IgD-negative memory B cell (primary cell): ENCODE data around the gene FLOT2. TPM values are rescaled to one million over a fixed set of nuclear protein-coding genes. Genes with fewer than 3 reads are reported as not detected.
"Not testable (repeated sequence)": the region's sequence is repeated elsewhere in the genome, so short reads cannot be mapped to it uniquely, and the experiment has no call there.

Source experiments
- H3K27ac Mint-ChIP-seq, 3 donors: one replicate each; pipeline ENCODE4 v1.8.0; 2020 to 2022; ENCODE audit warnings: mild to moderate bottlenecking in 3 of 3, mixed read lengths in 3 of 3, moderate library complexity in 1 of 3
- H3K27me3 Mint-ChIP-seq: one replicate; pipeline ENCODE4 v1.8.0; 2021; ENCODE audit warnings: mixed read lengths
- H3K36me3 Mint-ChIP-seq: one replicate; pipeline ENCODE4 v1.8.0; 2020; ENCODE audit warnings: mild to moderate bottlenecking, mixed read lengths
- H3K4me1 Mint-ChIP-seq, 3 donors: one replicate each; pipeline ENCODE4 v1.8.0; 2020 to 2022; ENCODE audit warnings: mixed read lengths in 3 of 3, mild to moderate bottlenecking in 1 of 3
- H3K4me3 Mint-ChIP-seq, 4 donors: one replicate each; pipeline ENCODE4 v1.8.0; 2020 to 2022; ENCODE audit warnings: mild to moderate bottlenecking in 4 of 4, mixed read lengths in 4 of 4, moderate library complexity in 3 of 4
- H3K9me3 Mint-ChIP-seq, 3 donors: one replicate each; pipeline ENCODE4 v1.8.0; 2020 to 2021; ENCODE audit warnings: mixed read lengths in 3 of 3, mild to moderate bottlenecking in 1 of 3
- polyA plus RNA-seq: library from polyadenylated mRNA; unstranded; fragments of 300-500 nt; fragmentation: Illumina TruSeq; gene quantifications from one replicate; pipeline ENCODE4 v1.2.3, GENCODE V29; 2021

FLOT2 gene
- 400 TPM for polyA plus RNA-seq

- H3K9me3 Mint-ChIP-seq, result no peaks in the 10 kb centered on the region
- peaks cover 5% of the 10 kb centered on the region for H3K36me3 Mint-ChIP-seq
- peaks cover 36 to 45% (median 41%) of the 10 kb centered on the region in 3 donors for H3K4me1 Mint-ChIP-seq
- H3K27me3 Mint-ChIP-seq, result no peaks in the 10 kb centered on the region
- H3K27ac Mint-ChIP-seq, result peak within 1 kb of the TSS; percentile 96 to 99 (median 99)
- peak within 1 kb of the TSS; percentile 96 to 99 (median 98) for H3K4me3 Mint-ChIP-seq
Measured at GRCh38 chr17:28896884-28897768, at the start of gene FLOT2. Gene FLOT2 (minus strand): TSS chr17:28897733. CDS start chr17:28897574, 159 bp downstream.

GRCh38 chr17:28946239-28946638, 48.7 kb upstream of the FLOT2 start:
- H3K4me1 Mint-ChIP-seq, result peaks cover 44 to 51% (median 50%) of the 10 kb centered on the region in 3 donors
- H3K9me3 Mint-ChIP-seq, result no peaks in the 10 kb centered on the region
- H3K4me3 Mint-ChIP-seq, result peak overlapping the region in 3 of 4 donors; percentile 69 to 87 (median 71)
- peak overlapping the region; percentile 38 to 87 (median 71) for H3K27ac Mint-ChIP-seq
- no peaks in the 10 kb centered on the region for H3K27me3 Mint-ChIP-seq
- no peaks in the 10 kb centered on the region for H3K36me3 Mint-ChIP-seq

- no peaks in the 10 kb centered on the region for H3K9me3 Mint-ChIP-seq
- no peaks in the 10 kb centered on the region for H3K36me3 Mint-ChIP-seq
- H3K4me3 Mint-ChIP-seq, result peak overlapping the region; percentile 64 to 87 (median 77)
- H3K4me1 Mint-ChIP-seq, result peaks cover 49 to 61% (median 56%) of the 10 kb centered on the region in 3 donors
- H3K27ac Mint-ChIP-seq, result peak overlapping the region; percentile 38 to 82 (median 71)
- H3K27me3 Mint-ChIP-seq, result no peaks in the 10 kb centered on the region
Measured at GRCh38 chr17:28944862-28945741, 47.6 kb upstream of the FLOT2 start.

GRCh38 chr17:28944343-28944742, 46.8 kb upstream of the FLOT2 start:
- H3K4me1 Mint-ChIP-seq, result peaks cover 53 to 68% (median 62%) of the 10 kb centered on the region in 3 donors
- H3K27me3 Mint-ChIP-seq, result no peaks in the 10 kb centered on the region
- H3K9me3 Mint-ChIP-seq, result no peaks in the 10 kb centered on the region
- H3K27ac Mint-ChIP-seq, result peak overlapping the region in 1 of 3 donors; percentile 75
- no peaks in the 10 kb centered on the region for H3K36me3 Mint-ChIP-seq
- H3K4me3 Mint-ChIP-seq, result peak overlapping the region in 1 of 4 donors; percentile 53

- Mint-ChIP-seq H3K4me1 (peaks cover 49 to 71% (median 64%) of the 10 kb centered on the region in 3 donors), H3K4me3 (peak overlapping the region in 2 of 4 donors; percentile 33 to 35), H3K36me3 (no peaks in the 10 kb centered on the region), H3K27ac (no peak overlapping the region), H3K27me3 (no peaks in the 10 kb centered on the region), H3K9me3 (no peaks in the 10 kb centered on the region)
Measured at GRCh38 chr17:28942925-28943324, 45.4 kb upstream of the FLOT2 start.

- H3K27me3 Mint-ChIP-seq, result no peaks in the 10 kb centered on the region
- peak overlapping the region in 1 of 3 donors; percentile 7 for H3K27ac Mint-ChIP-seq
- H3K9me3 Mint-ChIP-seq, result no peaks in the 10 kb centered on the region
- peaks cover 46 to 72% (median 60%) of the 10 kb centered on the region in 3 donors for H3K4me1 Mint-ChIP-seq
- H3K36me3 Mint-ChIP-seq, result no peaks in the 10 kb centered on the region
- peak overlapping the region in 1 of 4 donors; percentile 43 for H3K4me3 Mint-ChIP-seq
Measured at GRCh38 chr17:28941251-28941650, 43.7 kb upstream of the FLOT2 start.

- Mint-ChIP-seq H3K36me3 (no peaks in the 10 kb centered on the region), H3K27me3 (no peaks in the 10 kb centered on the region), H3K9me3 (no peaks in the 10 kb centered on the region), H3K4me3 (peak overlapping the region in 2 of 4 donors; percentile 17 to 63), H3K27ac (peak overlapping the region in 1 of 3 donors; percentile 7), H3K4me1 (peaks cover 47 to 71% (median 61%) of the 10 kb centered on the region in 3 donors)
Measured at GRCh38 chr17:28940675-28941074, 43.1 kb upstream of the FLOT2 start.

GRCh38 chr17:28940142-28940541, 42.6 kb upstream of the FLOT2 start:
- Mint-ChIP-seq H3K36me3 (no peaks in the 10 kb centered on the region), H3K4me1 (peaks cover 44 to 69% (median 59%) of the 10 kb centered on the region in 3 donors), H3K9me3 (no peaks in the 10 kb centered on the region), H3K4me3 (peak overlapping the region in 2 of 4 donors; percentile 52 to 63), H3K27ac (peak overlapping the region in 1 of 3 donors; percentile 47), H3K27me3 (no peaks in the 10 kb centered on the region)

- no peaks in the 10 kb centered on the region for H3K36me3 Mint-ChIP-seq
- no peak overlapping the region for H3K4me3 Mint-ChIP-seq
- no peaks in the 10 kb centered on the region for H3K27me3 Mint-ChIP-seq
- H3K9me3 Mint-ChIP-seq, result no peaks in the 10 kb centered on the region
- H3K4me1 Mint-ChIP-seq, result peaks cover 31 to 68% (median 50%) of the 10 kb centered on the region in 3 donors
- no peak overlapping the region for H3K27ac Mint-ChIP-seq
Measured at GRCh38 chr17:28938552-28938951, 41.0 kb upstream of the FLOT2 start.

GRCh38 chr17:28937044-28937729, 39.7 kb upstream of the FLOT2 start:
- Mint-ChIP-seq H3K27ac (no peak overlapping the region), H3K9me3 (no peaks in the 10 kb centered on the region), H3K36me3 (peaks cover 2% of the 10 kb centered on the region), H3K27me3 (no peaks in the 10 kb centered on the region), H3K4me1 (peaks cover 29 to 69% (median 46%) of the 10 kb centered on the region in 3 donors), H3K4me3 (no peak overlapping the region)

- no peaks in the 10 kb centered on the region for H3K9me3 Mint-ChIP-seq
- no peak overlapping the region for H3K4me3 Mint-ChIP-seq
- H3K27me3 Mint-ChIP-seq, result no peaks in the 10 kb centered on the region
- H3K27ac Mint-ChIP-seq, result no peak overlapping the region
- H3K4me1 Mint-ChIP-seq, result peaks cover 27 to 62% (median 40%) of the 10 kb centered on the region in 3 donors
- peaks cover 2% of the 10 kb centered on the region for H3K36me3 Mint-ChIP-seq
Measured at GRCh38 chr17:28935744-28936460, 38.4 kb upstream of the FLOT2 start.

GRCh38 chr17:28934508-28934907, 37.0 kb upstream of the FLOT2 start:
- peaks cover 18 to 58% (median 35%) of the 10 kb centered on the region in 3 donors for H3K4me1 Mint-ChIP-seq
- H3K27me3 Mint-ChIP-seq, H3K4me3 Mint-ChIP-seq, H3K36me3 Mint-ChIP-seq, H3K9me3 Mint-ChIP-seq: not testable (repeated sequence)
- H3K27ac Mint-ChIP-seq, result peak overlapping the region in 1 of 3 donors; percentile 1

- Mint-ChIP-seq H3K36me3 (peaks cover 2% of the 10 kb centered on the region), H3K9me3 (no peaks in the 10 kb centered on the region), H3K27me3 (no peaks in the 10 kb centered on the region), H3K27ac (peak overlapping the region in 2 of 3 donors; percentile 23 to 49), H3K4me1 (peaks cover 25 to 55% (median 38%) of the 10 kb centered on the region in 3 donors), H3K4me3 (no peak overlapping the region)
Measured at GRCh38 chr17:28929787-28930186, 32.3 kb upstream of the FLOT2 start.

- Mint-ChIP-seq H3K4me3 (peak overlapping the region in 1 of 4 donors; percentile 37), H3K27me3 (no peaks in the 10 kb centered on the region), H3K27ac (no peak overlapping the region), H3K9me3 (no peaks in the 10 kb centered on the region), H3K4me1 (peaks cover 22 to 41% (median 33%) of the 10 kb centered on the region in 3 donors), H3K36me3 (peaks cover under 1% of the 10 kb centered on the region)
Measured at GRCh38 chr17:28928061-28928460, 30.5 kb upstream of the FLOT2 start.
